Spleen (tissue), 7 donors: Measurements from ENCODE around the gene PDE6C.

Source experiments
- CTCF ChIP-seq, 11 experiments: fragments of 200-600 bp in 7 of 11; fragments of 450-650 bp in 4 of 11; sonication (generic) in 4 of 11; IDR thresholded peaks in 8 of 11; conservative IDR thresholded peaks in 3 of 11; 1 replicate in 7 of 11; 2 replicates in 4 of 11; pipeline versions ENCODE4 v1.4.0 to v1.8.0; 2016 to 2021; ENCODE audit warnings: antibody characterized with exemption in 11 of 11, inconsistent platforms in 4 of 11, mild to moderate bottlenecking in 1 of 11
- POLR2A ChIP-seq, 3 donors: fragments of 450-650 bp; IDR thresholded peaks; one replicate each; pipeline ENCODE4 v1.5.1; 2017; ENCODE audit warnings: antibody characterized with exemption in 3 of 3, mild to moderate bottlenecking in 1 of 3
- donor health status: DM: no; HTN: no; CAD: no; lungs with moderate emphysema.
- donor health status: DM: no; HTN: no; CAD: no.
- donor health status: DM: no; HTN: no; CAD: no.

DNA sequence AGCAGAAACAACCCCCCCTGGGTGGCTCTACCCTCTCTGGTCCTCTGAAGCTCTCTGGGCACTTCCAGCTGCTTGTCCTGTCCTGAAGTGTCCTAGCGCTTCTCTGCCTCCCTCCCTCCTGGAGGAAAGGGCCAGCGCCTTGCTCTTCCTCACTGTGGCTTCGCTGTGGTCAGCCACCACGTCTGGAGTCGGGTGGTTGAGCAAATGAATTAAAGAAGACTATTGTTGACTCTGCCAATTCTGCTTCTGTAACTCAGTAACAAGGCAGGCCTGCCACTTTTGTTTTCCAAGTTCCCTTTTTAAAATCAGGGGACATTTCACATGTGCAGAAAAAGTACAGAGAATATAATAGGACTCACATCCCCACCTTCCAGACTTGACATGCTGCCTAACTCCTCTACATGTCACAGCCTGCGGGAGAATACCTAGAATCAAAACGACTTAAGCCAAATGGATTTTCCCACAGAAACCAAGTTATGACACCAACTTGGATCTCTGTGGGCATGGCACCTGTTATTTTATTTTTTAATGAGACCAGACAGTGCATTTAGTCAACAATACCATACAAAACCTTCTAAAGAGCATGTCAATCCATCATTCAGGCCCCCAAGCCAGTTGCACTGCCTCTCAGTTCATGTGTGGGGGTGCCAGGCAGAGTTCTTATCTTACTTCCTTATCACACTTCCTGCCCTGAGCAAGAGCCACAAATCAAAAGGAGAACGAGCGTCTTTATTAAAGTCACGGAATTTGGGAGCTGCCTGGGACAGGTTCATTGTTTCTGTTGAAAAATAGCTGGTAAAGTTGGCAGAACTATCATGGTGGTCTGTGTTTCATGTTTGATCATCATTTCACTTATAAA is 39.1 kb upstream of the PDE6C start:
- TF ChIP-seq CTCF (IDR thresholded peaks at IDR 0.05 in 8 of 11, conservative IDR thresholded peaks at IDR 0.05 in 3 of 11): no peak
- no peak for TF ChIP-seq POLR2A (IDR thresholded peaks at IDR 0.05)
